Measurements from ENCODE around the gene CLCA1. TPM values are rescaled to one million over a fixed set of nuclear protein-coding genes. Genes with fewer than 3 reads are reported as not detected.

Gene CLCA1
- total RNA-seq, 4 donors from 2014 or later: not detected

- peaks cover 0 to 97% (median 0%) of the 10 kb centered on the region in 3 donors for H3K36me3 ChIP-seq
- no peaks in the 10 kb centered on the region for H3K4me1 ChIP-seq
- 68 to 80% methylated on average over 2 to 4 of the region's 4 CpGs for WGBS, 2 donors
- TF ChIP-seq POLR2A (IDR thresholded peaks at IDR 0.05): no peak
- no peak for TF ChIP-seq CTCF (IDR thresholded peaks at IDR 0.05)
- no peaks in the 10 kb centered on the region for H3K27me3 ChIP-seq
- DNase-seq: no peak
- no peak overlapping the region for H3K4me3 ChIP-seq
- intact Hi-C loops (cut with DNase I): no loop called here
- no peak overlapping the region for H3K27ac ChIP-seq
- no peaks in the 10 kb centered on the region for H3K9me3 ChIP-seq
Observed at GRCh38 chr1:86447198-86447790, 21.4 kb upstream of the CLCA1 start.

DNA sequence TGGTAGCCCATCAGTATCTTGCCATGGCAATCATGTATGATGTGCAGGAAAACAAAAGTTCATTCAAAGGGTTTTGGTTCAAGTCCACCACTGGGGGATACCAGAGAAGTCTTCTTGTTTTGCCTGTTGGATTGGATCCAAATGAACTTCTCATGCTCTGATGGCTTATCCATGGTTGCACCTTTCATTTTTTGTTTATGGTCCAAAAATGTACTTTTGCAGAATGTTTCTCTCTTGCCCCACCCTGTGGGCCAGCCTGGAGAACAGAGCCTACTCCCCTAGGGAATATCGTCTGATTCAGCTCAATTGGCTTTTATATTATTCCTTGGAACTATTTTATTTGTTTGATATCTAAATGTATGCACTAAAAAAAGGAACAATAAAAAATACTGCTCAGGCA lies 20.1 kb upstream of the CLCA1 start:
- Histone ChIP-seq H3K36me3 (peaks cover 0 to 97% (median 0%) of the 10 kb centered on the region in 3 donors), H3K27ac (no peak overlapping the region), H3K4me1 (no peaks in the 10 kb centered on the region), H3K27me3 (no peaks in the 10 kb centered on the region), H3K4me3 (no peak overlapping the region), H3K9me3 (no peaks in the 10 kb centered on the region)
- no peak for DNase-seq
- WGBS, 2 donors: 54 to 82% methylated on average over 1 of the region's 1 CpG
- intact Hi-C loops (cut with DNase I): no loop called here
- TF ChIP-seq CTCF (IDR thresholded peaks at IDR 0.05): no peak

- DNase-seq: no peak
- intact Hi-C loops (cut with DNase I): no loop called here
- Histone ChIP-seq H3K27me3 (no peaks in the 10 kb centered on the region), H3K27ac (no peak overlapping the region), H3K36me3 (peaks cover 0 to 97% (median 0%) of the 10 kb centered on the region in 3 donors), H3K9me3 (no peaks in the 10 kb centered on the region), H3K4me1 (no peaks in the 10 kb centered on the region), H3K4me3 (no peak overlapping the region)
- no peak for TF ChIP-seq CTCF (IDR thresholded peaks at IDR 0.05)
- no peak for TF ChIP-seq POLR2A (IDR thresholded peaks at IDR 0.05)
- 96% methylated on average over 1 of the region's 1 CpG for WGBS, 2 donors
Observed at GRCh38 chr1:86449103-86449502, 19.6 kb upstream of the CLCA1 start.

DNA sequence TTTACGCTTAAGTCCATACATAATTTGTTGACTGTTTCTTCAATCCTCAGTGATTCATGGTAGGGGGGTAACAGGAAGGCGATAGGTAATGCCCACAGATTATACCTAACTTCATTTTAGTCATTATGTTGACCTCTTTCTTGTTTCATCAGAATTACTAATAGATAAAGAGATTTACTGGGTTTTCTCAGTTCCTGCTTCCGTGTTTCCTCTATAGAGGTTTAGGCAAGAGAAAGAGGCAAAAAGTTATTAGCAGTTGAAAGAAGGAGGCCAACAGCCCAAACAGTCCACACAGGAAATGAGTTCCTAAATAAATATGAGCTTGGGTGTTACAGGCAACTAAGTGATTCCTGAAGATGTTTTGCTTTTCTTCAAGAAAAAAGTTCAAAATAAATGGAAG lies 17.9 kb upstream of the CLCA1 start:
- H3K27me3 ChIP-seq: no peaks in the 10 kb centered on the region
- no peaks in the 10 kb centered on the region for H3K4me1 ChIP-seq
- no peak for TF ChIP-seq POLR2A (IDR thresholded peaks at IDR 0.05)
- no peak for TF ChIP-seq CTCF (IDR thresholded peaks at IDR 0.05)
- DNase-seq: no peak
- H3K36me3 ChIP-seq: peaks cover 0 to 98% (median 0%) of the 10 kb centered on the region in 3 donors
- 60 to 61% methylated on average over 3 of the region's 3 CpGs for WGBS, 2 donors
- H3K9me3 ChIP-seq: no peaks in the 10 kb centered on the region
- no peak overlapping the region for H3K27ac ChIP-seq
- intact Hi-C loops (cut with DNase I): no loop called here
- H3K4me3 ChIP-seq: no peak overlapping the region

DNA sequence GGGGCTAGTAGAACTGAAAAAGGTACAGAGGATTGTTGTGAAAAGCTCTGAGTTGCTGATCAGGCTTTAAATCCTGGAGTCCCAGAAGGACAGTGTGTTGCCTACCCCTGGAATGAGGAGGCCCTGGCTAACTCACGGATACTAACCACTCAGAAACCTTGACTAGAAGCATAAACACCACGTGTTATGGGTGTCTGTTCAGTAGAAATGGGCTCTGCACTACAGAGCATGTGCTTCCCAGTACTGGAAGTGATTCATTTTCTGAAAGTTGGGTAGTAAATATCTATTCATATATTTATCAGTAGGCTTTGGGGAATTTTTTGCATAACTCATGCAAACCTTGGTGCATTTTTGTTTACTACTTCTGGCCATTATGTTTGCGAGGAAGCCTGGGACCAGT lies 15.1 kb upstream of the CLCA1 start:
- intact Hi-C loops (cut with DNase I): no loop called here

More for the DNA sequence above, 15.1 kb upstream of the CLCA1 start:
- peaks cover 0 to 80% (median 0%) of the 10 kb centered on the region in 3 donors for H3K36me3 ChIP-seq
- no peaks in the 10 kb centered on the region for H3K4me1 ChIP-seq
- TF ChIP-seq CTCF (IDR thresholded peaks at IDR 0.05) (no peak), POLR2A (IDR thresholded peaks at IDR 0.05) (no peak)
- no peaks in the 10 kb centered on the region for H3K9me3 ChIP-seq
- no peaks in the 10 kb centered on the region for H3K27me3 ChIP-seq
- H3K27ac ChIP-seq: no peak overlapping the region
- DNase-seq: no peak
- 67 to 89% methylated on average over 3 of the region's 3 CpGs for WGBS, 2 donors
- H3K4me3 ChIP-seq: no peak overlapping the region

All from esophagus squamous epithelium (tissue), 5 donors.